A673 (cell line): Measurements from ENCODE around the gene FBXO31. TPM values are rescaled to one million over a fixed set of nuclear protein-coding genes. Genes with fewer than 3 reads are reported as not detected.

Experiments
- BruUV-seq: library from RNA; stranded (reverse); fragments of 400-500 nt; replicated peaks from 2 replicates; lab custom pipeline; 2021; lab: Mats Ljungman, UMichigan
- CTCF ChIA-PET: fragments of 300-600 bp; sonication (Branson Sonifier 250); formaldehyde crosslinking; loops from one replicate; lab custom pipeline; 2022; ENCODE audit warnings: antibody characterized with exemption; lab: Charles Lee
- POLR2A ChIA-PET: fragments of 300-600 bp; sonication (Branson Sonifier 250); formaldehyde crosslinking; loops from one replicate; lab custom pipeline; 2022; ENCODE audit warnings: antibody characterized with exemption; ENCODE audit not compliant: low non-redundant PET; lab: Charles Lee
- DNase-seq: peaks from one replicate; pipeline ENCODE4 v3.0.0-alpha.2; 2015; ENCODE audit warnings: low spot score
- H3K27ac ChIP-seq: fragments of 200-600 bp; sonication (generic); 2 replicates; pipeline ENCODE4 v1.5.1; 2016; ENCODE audit warnings: mixed run types, low read depth, mild to moderate bottlenecking, mixed read lengths, antibody characterized with exemption, low read length; ENCODE audit not compliant: poor library complexity, severe bottlenecking
- H3K27me3 ChIP-seq: fragments of 200-600 bp; sonication (generic); replicated peaks from 2 replicates; pipeline ENCODE4 v1.6.1; 2017; ENCODE audit warnings: mixed run types, low read depth, mild to moderate bottlenecking, mixed read lengths, antibody characterized with exemption, low read length; ENCODE audit not compliant: insufficient read depth, poor library complexity
- H3K36me3 ChIP-seq: fragments of 200-600 bp; sonication (generic); 2 replicates; pipeline ENCODE4 v1.6.1; 2016; ENCODE audit warnings: mixed run types, mild to moderate bottlenecking, mixed read lengths, antibody characterized with exemption, low read length; ENCODE audit not compliant: insufficient read depth, poor library complexity, severe bottlenecking
- H3K4me1 ChIP-seq: fragments of 200-600 bp; sonication (generic); 2 replicates; pipeline ENCODE4 v1.6.1; 2017; ENCODE audit warnings: mixed run types, mild to moderate bottlenecking, mixed read lengths, antibody characterized with exemption, low read length; ENCODE audit not compliant: insufficient read depth, poor library complexity, severe bottlenecking
- H3K4me3 ChIP-seq: fragments of 200-600 bp; sonication (generic); 2 replicates; pipeline ENCODE4 v1.5.1; 2016; ENCODE audit warnings: low read depth, mixed run types, mild to moderate bottlenecking, mixed read lengths, low read length; ENCODE audit not compliant: poor library complexity, severe bottlenecking
- H3K9me3 ChIP-seq: fragments of 200-600 bp; sonication (generic); 2 replicates; pipeline ENCODE4 v1.6.1; 2016; ENCODE audit warnings: mixed run types, low read depth, mild to moderate bottlenecking, mixed read lengths, antibody characterized with exemption, low read length; ENCODE audit not compliant: poor library complexity, severe bottlenecking
- CTCF ChIP-seq: fragments of 300-800, 200-600 bp; sonication (generic); conservative IDR thresholded peaks from 2 replicates; pipeline ENCODE4 v1.5.1; 2017; ENCODE audit warnings: low read depth, mild to moderate bottlenecking, antibody characterized with exemption, low read length, moderate library complexity, mixed read lengths
- EZH2 ChIP-seq: fragments of 200-600 bp; sonication (generic); IDR thresholded peaks from 2 replicates; pipeline ENCODE4 v1.6.1; 2017; ENCODE audit warnings: borderline replicate concordance, low read depth, mild to moderate bottlenecking, mixed read lengths, antibody characterized with exemption, low read length; ENCODE audit not compliant: poor library complexity, severe bottlenecking
- intact Hi-C: fragments of 100-400 bp; cut with micrococcal nuclease; formaldehyde crosslinking; loops from one replicate; pipeline ENCODE4 v1.10.0; 2022; ENCODE audit not compliant: unreplicated experiment
- total RNA-seq: library from RNA; stranded (reverse); gene quantifications from 2 replicates; pipeline ENCODE4 v1.2.3, GENCODE V29; 2021

FBXO31 gene
- total RNA-seq, 1 experiment from 2014 or later, result 32.2 TPM

- BruUV-seq, result no TSS peak
- H3K36me3 ChIP-seq, result peaks cover 4% of the 10 kb centered on the region
- no peak overlapping the region for H3K4me3 ChIP-seq
- ChIA-PET POLR2A (no interaction called here), CTCF (no interaction called here)
- H3K27me3 ChIP-seq, result no peaks in the 10 kb centered on the region
- DNase-seq, result peak; percentile 37
- H3K4me1 ChIP-seq, result peaks cover 7% of the 10 kb centered on the region
- TF ChIP-seq CTCF (no peak), EZH2 (no peak)
- intact Hi-C loops, result no loop called here
- H3K27ac ChIP-seq, result peak overlapping the region; percentile 59
- no peaks in the 10 kb centered on the region for H3K9me3 ChIP-seq
Observed at GRCh38 chr16:87344931-87345631, 38.5 kb downstream of the FBXO31 start.

- no TSS peak for BruUV-seq
- Histone ChIP-seq H3K4me3 (no peak overlapping the region), H3K27me3 (no peaks in the 10 kb centered on the region), H3K9me3 (no peaks in the 10 kb centered on the region), H3K4me1 (peaks cover 7% of the 10 kb centered on the region), H3K27ac (no peak overlapping the region), H3K36me3 (peaks cover 6% of the 10 kb centered on the region)
- intact Hi-C loops, result no loop called here
- POLR2A ChIA-PET, result no interaction called here
- no peak for DNase-seq
- CTCF ChIA-PET, result no interaction called here
- TF ChIP-seq EZH2 (no peak), CTCF (no peak)
Observed at GRCh38 chr16:87344165-87344930, 39.2 kb downstream of the FBXO31 start.

GRCh38 chr16:87343753-87344050 lies 39.9 kb downstream of the FBXO31 start:
- BruUV-seq, result no TSS peak
- ChIA-PET CTCF (no interaction called here), POLR2A (no interaction called here)
- H3K27ac ChIP-seq, result no peak overlapping the region
- H3K9me3 ChIP-seq, result no peaks in the 10 kb centered on the region
- H3K4me3 ChIP-seq, result no peak overlapping the region
- peaks cover 7% of the 10 kb centered on the region for H3K36me3 ChIP-seq
- DNase-seq, result no peak
- H3K27me3 ChIP-seq, result no peaks in the 10 kb centered on the region
- no peak for TF ChIP-seq CTCF
- no peak for TF ChIP-seq EZH2
- intact Hi-C loops, result no loop called here
- H3K4me1 ChIP-seq, result peaks cover 7% of the 10 kb centered on the region
